OCI-LY1 (cell line): ENCODE data around the gene MBOAT2.

Experiments used
- EZH2 ChIP-seq: fragments of 200-600 bp; sonication (generic), shearing (Covaris generic); IDR thresholded peaks from 2 replicates; pipeline ENCODE4 v1.8.0; 2017; ENCODE audit warnings: borderline replicate concordance, mixed run types, mild to moderate bottlenecking, antibody characterized with exemption, low read length, moderate library complexity, mixed read lengths
- TF ChIP-seq, protein P1 (sequence below): fragments of 200-600 bp; sonication (generic), shearing (Covaris generic); IDR thresholded peaks from 2 replicates; pipeline ENCODE4 v1.5.1; 2017; ENCODE audit warnings: mild to moderate bottlenecking, antibody characterized with exemption, low read length, moderate library complexity, mixed read lengths

DNA sequence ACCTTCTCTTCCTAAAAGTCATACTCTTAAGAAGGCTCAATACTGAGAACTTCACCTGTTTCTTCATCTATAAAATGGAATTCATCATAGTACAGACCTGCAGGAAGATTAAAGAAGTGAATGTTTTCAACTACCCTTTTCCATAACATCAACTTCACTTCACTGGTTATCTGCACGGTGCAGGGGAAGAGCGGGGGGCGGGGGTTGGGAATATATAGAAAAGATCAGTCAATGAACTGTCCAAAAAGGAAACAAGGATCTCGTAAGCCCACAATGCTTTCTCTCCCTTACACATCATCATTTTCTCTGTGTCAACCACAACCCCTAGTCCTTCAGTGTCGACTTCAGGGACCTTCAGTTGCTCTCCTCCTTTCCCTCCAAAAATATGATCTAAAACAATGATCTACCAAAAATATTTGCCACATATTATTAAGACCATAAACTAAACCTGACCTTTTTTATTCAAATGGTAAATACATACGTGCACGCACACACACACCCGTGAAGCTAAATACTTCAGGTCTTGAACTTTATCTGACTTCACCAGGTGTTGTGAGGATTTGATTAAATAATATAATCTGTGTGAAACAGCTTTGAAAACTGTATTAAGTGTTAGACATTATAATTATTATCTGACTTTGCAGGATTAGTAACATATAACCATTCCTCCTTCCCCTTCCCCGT, 4.9 kb downstream of the MBOAT2 start:
- TF ChIP-seq, protein P1, sequence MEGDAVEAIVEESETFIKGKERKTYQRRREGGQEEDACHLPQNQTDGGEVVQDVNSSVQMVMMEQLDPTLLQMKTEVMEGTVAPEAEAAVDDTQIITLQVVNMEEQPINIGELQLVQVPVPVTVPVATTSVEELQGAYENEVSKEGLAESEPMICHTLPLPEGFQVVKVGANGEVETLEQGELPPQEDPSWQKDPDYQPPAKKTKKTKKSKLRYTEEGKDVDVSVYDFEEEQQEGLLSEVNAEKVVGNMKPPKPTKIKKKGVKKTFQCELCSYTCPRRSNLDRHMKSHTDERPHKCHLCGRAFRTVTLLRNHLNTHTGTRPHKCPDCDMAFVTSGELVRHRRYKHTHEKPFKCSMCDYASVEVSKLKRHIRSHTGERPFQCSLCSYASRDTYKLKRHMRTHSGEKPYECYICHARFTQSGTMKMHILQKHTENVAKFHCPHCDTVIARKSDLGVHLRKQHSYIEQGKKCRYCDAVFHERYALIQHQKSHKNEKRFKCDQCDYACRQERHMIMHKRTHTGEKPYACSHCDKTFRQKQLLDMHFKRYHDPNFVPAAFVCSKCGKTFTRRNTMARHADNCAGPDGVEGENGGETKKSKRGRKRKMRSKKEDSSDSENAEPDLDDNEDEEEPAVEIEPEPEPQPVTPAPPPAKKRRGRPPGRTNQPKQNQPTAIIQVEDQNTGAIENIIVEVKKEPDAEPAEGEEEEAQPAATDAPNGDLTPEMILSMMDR: no peak
- TF ChIP-seq EZH2: no peak
